IPS DF 19.7 (cell line): ENCODE results near the gene RFX1.
"Not testable (repeated sequence)": the region's sequence is repeated elsewhere in the genome, so short reads cannot be mapped to it uniquely, and the experiment has no call there.

ENCODE experiments used
- DNase-seq: peaks from one replicate; pipeline ENCODE4 v3.0.0-alpha.2; 2013; ENCODE audit warnings: low read depth, low spot score

Gene RFX1

GRCh38 chr19:14027856-14028450 is 21.8 kb upstream of the RFX1 start, which contains the start of gene RLN3:
Gene RLN3 (plus strand): TSS chr19:14028148. CDS start chr19:14028205, 57 bp downstream.
- DNase-seq = no peak

DNA sequence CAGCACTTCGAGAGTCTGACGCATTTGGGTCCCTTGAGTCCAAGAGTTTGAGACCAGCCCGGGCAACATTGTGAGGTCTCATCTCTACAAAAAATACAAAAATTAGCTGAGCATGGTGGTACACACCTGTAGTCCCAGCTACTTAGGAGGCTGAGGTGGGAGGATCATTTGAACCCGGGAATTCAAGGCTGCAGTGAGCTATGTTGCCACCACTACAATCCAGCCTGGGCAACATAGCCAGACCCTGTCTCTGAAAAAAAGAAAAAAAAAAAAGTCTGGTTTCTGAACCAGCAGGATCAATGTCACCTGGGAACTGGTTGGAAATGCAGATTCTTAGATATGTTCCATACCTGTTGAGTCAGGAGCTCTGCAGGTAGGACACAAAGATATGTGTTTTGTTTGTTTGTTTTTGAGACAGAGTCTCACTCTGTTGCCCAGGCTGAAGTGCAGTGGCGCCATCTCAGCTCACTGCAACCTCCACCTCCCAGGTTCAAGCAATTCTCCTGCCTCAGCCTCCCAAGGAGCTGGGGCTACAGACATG is 20.6 kb upstream of the RFX1 start:
- DNase-seq = not testable (repeated sequence)

GRCh38 chr19:14023404-14024235 is 17.5 kb upstream of the RFX1 start:
- DNase-seq = no peak

GRCh38 chr19:14022469-14022868 is 16.3 kb upstream of the RFX1 start:
- no peak for DNase-seq

GRCh38 chr19:14021474-14021873 is 15.4 kb upstream of the RFX1 start:
- no peak for DNase-seq

GRCh38 chr19:14019739-14020138 is 13.6 kb upstream of the RFX1 start:
- DNase-seq = not testable (repeated sequence)

- DNase-seq = no peak
These were observed 13.0 kb upstream of the RFX1 start for GRCh38 chr19:14019100-14019499.

- no peak for DNase-seq
These were observed 9.5 kb upstream of the RFX1 start for GRCh38 chr19:14015524-14016035.

- DNase-seq = no peak
These were observed 6.3 kb upstream of the RFX1 start for GRCh38 chr19:14012378-14012915.

DNA sequence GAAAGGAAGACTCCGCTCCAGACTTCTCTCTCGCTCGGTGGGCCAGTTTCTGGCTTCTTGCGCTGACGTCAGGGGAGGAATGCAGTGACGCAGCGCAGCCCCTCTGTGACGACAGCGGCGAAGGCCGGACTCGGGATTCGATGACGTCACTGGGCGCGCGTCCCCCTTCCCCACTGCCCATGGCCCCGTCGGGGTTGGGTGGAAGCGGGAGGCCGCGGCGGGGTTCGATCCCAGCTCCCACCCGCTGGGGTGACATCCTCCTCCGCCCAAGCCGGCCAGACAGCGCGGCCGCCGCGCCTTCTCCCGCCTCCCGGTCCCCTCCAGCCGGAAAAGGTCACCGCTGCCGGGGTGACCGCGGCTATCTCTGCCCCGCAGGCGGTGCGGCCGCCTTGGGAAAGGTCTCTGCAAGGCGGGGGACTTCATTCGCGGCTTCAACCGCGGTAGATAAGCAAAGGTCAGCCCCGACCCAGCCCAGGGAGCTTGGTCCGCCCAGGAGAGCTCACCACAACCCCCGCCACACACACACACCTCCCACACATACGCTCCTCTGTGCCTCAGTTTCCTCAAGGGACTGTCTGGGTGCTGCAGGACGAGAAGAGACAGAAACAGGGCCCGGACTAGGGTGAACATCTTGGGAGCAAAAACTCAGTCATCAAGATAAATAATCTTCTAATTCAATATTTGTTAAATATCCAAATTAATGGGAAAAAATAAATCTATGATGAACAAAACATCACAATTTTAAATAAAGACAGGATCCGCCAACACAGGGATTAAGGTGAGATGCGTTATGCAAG is 844 bp upstream of the RFX1 start:
- DNase-seq = no peak

DNA sequence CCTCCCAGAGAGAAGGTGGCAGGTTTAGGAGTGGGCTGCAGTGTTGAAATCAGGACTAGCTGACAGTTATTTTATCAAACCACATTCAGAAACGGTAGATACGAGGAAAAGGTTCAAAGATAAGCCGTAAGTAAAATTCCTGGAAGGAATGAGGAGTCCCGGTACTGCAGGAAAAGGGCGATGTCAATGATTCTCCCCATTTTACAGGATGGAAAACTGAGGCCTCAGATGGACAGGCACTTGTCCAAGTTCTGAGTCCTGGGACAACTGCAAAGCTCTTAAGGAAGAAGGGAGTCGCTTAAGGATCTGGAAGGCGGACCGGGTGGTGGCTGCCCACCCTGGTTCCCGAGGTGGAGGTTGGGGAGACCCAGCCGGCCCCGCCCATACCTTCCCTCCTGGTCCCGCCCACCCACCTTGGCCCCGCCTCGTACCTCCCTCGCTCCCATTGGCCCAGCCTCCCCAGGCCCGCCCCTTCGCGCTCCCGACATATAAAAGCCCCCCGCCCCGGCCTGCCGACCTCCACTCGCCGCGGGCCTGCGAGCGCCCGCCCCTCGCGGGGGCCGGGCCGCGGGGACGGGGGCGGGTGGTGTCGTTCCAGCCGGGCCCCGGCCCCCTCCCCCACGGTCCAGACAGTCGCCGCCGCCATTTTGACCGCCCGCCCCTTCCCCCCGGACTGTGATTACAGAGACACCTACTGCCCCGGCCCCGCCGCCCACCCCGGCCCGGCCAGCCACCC is 603 bp downstream of the RFX1 start:
- DNase-seq = no peak

GRCh38 chr19:14004619-14005348 is 1.3 kb downstream of the RFX1 start:
- DNase-seq = no peak

- no peak for DNase-seq
These were observed 2.7 kb downstream of the RFX1 start for GRCh38 chr19:14003251-14004055.

- no peak for DNase-seq
These were observed 3.4 kb downstream of the RFX1 start for GRCh38 chr19:14002571-14003250.

DNA sequence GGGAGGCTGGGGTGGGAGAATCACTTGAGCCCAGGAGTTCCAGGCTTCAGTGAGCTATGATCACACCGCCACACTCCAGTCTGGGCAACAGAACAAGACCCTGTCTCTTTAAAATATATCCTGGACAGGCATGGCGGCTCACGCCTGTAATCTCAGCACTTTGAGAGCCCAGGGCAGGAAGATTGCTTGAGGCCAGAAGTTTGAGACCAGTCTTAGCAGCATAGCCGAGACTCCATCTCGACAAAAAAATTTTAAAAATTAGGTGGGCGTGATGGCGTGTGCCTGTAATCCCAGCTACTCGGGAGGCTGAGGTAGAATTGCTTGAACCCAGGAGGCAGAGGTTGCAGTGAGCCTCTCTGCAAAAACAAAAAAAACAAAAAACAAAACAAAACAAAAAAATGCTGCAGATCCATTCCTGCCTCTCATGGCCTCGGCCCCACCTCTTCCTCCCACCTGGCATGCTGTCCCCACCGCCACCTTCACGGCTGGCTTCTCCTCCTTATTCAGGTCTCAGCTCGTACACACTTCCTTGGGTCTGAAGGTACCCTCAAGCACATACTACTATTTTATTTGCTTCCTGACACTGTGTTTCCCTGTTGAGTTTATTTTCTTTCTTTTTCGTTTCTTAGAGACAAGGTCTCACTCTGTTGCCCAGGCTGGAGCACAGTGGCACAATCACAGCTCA is 5.3 kb downstream of the RFX1 start:
- DNase-seq = no peak

DNA sequence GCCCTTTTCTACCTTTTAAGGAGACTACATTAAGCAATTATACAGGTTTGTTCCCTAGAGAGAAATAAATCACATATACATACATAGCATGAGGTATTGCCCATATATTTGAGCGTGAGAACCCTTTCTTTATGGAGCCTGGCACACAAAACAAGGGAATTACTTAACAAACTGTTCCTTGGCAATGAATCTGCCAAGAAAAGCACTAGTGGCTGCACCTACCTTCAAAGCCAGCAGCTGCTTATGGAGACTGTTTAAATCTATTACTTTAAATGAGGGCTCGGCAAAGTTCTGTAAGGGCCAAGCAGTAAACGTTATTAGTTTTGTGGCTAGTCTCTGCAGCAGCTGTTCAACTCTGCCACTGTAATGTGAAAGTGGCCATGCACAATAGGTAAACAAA is 7.0 kb downstream of the RFX1 start:
- DNase-seq = no peak

DNA sequence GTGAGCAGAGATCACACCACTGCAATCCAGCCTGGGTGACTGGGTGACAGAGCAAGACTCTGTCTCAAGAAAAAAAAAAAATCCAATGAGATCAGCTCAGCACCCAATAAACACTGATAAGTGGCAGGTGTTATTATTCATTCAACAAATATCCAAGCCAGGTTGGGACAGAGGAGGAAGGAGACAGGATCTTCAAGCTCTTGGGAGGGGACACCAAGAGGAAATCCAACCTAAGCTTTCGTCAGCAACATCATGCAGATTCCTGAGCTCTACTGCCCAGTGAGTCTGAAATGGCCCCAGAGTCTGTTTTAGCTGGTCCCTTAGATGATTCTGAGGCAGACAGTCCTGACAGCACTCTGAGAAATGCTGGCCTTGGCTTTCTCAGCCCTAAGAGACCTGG is 7.7 kb downstream of the RFX1 start:
- no peak for DNase-seq

- no peak for DNase-seq
These were observed 8.5 kb downstream of the RFX1 start for GRCh38 chr19:13997631-13997962.
